ENCODE data around the gene ARHGAP26.

Gene ARHGAP26

GRCh38 chr5:143014017-143014651, 244.0 kb downstream of the ARHGAP26 start:
- no peak for DNase-seq (ENCODE audit: low spot score)
- TF ChIP-seq, protein P1, sequence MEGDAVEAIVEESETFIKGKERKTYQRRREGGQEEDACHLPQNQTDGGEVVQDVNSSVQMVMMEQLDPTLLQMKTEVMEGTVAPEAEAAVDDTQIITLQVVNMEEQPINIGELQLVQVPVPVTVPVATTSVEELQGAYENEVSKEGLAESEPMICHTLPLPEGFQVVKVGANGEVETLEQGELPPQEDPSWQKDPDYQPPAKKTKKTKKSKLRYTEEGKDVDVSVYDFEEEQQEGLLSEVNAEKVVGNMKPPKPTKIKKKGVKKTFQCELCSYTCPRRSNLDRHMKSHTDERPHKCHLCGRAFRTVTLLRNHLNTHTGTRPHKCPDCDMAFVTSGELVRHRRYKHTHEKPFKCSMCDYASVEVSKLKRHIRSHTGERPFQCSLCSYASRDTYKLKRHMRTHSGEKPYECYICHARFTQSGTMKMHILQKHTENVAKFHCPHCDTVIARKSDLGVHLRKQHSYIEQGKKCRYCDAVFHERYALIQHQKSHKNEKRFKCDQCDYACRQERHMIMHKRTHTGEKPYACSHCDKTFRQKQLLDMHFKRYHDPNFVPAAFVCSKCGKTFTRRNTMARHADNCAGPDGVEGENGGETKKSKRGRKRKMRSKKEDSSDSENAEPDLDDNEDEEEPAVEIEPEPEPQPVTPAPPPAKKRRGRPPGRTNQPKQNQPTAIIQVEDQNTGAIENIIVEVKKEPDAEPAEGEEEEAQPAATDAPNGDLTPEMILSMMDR (IDR thresholded peaks at IDR 0.05), result no peak
- H3K4me3 ChIP-seq, result no peak overlapping the region
- no peak overlapping the region for H3K27ac ChIP-seq

- TF ChIP-seq, protein P1 (IDR thresholded peaks at IDR 0.05), result no peak
- no peak overlapping the region for H3K4me3 ChIP-seq
- no peak for DNase-seq (ENCODE audit: low spot score)
- H3K27ac ChIP-seq, result no peak overlapping the region
Observed at GRCh38 chr5:143016777-143017516, 246.8 kb downstream of the ARHGAP26 start.

GRCh38 chr5:143017541-143017940, 247.4 kb downstream of the ARHGAP26 start:
- no peak overlapping the region for H3K27ac ChIP-seq
- no peak overlapping the region for H3K4me3 ChIP-seq
- TF ChIP-seq, protein P1 (IDR thresholded peaks at IDR 0.05), result no peak
- no peak for DNase-seq (ENCODE audit: low spot score)

- TF ChIP-seq, protein P1 (IDR thresholded peaks at IDR 0.05), result no peak
- DNase-seq (ENCODE audit: low spot score), result no peak
- Histone ChIP-seq H3K4me3 (no peak overlapping the region), H3K27ac (no peak overlapping the region)
Observed at GRCh38 chr5:143017992-143018391, 247.8 kb downstream of the ARHGAP26 start.

GRCh38 chr5:143019157-143019556, 249.0 kb downstream of the ARHGAP26 start:
- TF ChIP-seq, protein P1 (IDR thresholded peaks at IDR 0.05), result no peak
- Histone ChIP-seq H3K27ac (no peak overlapping the region), H3K4me3 (no peak overlapping the region)
- DNase-seq (ENCODE audit: low spot score), result no peak

GRCh38 chr5:143019614-143020515, 249.7 kb downstream of the ARHGAP26 start:
- TF ChIP-seq, protein P1 (IDR thresholded peaks at IDR 0.05), result no peak
- DNase-seq (ENCODE audit: low spot score), result no peak
- H3K27ac ChIP-seq, result no peak overlapping the region
- H3K4me3 ChIP-seq, result no peak overlapping the region
